DMS 273 (cell line): Measurements from ENCODE around the gene SEMA4D.
"Not testable (repeated sequence)": the region's sequence is repeated elsewhere in the genome, so short reads cannot be mapped to it uniquely, and the experiment has no call there.

Source experiments
- DNase-seq: peaks from one replicate; lab custom pipeline; 2025; ENCODE audit not compliant: unreplicated experiment; lab: John Stamatoyannopoulos, UW

Gene SEMA4D

DNA sequence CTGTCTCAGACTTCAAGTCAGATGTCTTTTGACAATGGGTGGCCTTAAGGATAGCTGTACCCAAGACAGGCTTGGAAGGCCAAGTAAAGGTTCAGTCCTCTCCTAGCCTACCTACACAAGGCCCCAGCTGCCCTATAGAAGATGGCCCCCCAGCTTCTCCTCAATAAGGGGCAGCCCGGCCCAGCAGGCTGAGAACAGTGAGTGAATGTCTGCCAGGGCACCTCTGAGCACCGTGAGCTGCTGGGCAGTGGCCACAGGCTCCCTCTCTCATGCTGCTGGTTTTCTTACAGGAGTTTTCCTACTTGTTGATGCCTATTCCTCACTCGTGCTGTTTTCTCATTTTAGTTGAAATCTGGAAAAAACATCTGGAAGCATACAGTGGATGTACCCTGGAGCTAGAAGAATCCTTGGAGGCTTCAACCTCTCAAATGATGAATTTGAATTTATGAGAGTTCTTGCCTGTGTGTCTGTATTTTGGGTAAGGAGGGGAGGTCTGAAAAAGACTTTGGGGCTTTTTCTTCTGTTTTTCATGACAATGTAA lies 139.5 kb downstream of the SEMA4D start:
- DNase-seq = no peak

DNA sequence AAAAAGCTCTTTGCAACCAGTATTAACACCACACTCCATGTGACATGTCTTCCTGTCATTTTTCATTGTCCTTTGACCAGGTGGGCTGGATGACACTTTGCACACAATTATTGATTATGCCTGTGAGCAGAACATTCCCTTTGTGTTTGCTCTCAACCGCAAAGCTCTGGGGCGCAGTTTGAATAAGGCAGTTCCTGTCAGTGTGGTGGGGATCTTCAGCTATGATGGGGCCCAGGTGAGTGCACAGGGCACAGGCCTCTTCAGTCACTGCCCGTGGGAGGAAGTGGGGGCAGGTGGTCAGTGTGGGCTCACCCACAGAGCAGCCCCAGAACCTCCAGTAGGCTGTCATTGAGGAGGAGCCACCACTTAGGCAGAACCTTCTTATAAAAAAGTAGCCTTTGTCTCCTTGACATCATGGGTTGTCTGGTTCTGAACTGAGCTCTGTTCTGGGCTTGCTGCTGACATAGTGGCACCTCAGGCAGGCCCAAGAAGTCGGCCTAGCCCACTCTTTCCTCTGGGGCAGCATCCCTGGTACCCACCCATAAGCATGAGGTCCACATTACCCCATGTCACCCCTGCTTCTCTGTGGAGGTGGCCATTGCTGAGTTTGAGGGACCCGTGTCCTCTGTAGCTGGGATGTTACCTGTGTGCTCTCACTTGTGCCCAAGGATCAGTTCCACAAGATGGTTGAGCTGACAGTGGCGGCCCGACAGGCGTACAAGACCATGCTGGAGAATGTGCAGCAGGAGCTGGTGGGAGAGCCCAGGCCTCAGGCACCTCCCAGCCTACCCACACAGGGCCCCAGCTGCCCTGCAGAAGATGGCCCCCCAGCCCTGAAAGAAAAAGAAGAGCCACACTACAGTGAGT lies 140.3 kb downstream of the SEMA4D start:
- no peak for DNase-seq

DNA sequence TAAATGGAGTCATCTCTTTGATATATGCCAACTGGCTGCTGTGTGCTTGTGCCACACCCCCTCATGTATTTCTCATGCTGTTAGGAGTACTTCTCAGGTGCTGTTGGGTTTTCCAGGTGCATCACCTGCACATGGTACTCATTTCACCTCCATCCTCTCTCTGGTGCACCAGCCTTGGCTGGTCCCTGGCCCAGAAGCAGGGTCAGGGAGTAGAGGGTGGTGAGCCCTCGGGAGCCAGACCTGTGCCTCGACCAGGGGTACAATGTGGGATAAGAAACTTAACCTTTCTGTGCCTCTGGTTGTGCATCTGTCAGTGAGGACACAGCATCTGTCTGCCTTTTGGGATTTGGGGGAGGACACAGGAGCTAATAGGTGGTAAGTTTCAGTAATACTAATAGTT lies 141.1 kb downstream of the SEMA4D start:
- DNase-seq = no peak

DNA sequence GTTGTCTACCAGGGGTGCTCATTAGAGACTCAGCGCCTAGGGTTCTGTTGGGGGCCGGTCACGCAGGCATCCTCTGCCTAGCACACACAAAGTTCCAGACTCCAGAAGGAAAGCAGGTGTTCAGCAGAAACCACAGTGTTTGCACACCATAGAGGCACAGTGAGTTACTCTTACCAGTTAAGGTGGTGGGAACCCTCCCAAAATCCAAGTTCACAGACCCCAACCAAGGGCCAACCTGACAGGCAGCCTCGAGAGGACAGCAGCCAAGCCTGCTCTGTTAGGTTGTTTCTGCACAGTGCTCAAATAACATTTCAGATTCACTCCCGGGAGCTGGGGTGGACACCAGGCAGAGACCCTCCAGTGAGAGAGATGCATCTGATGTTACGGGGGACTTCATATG lies 143.4 kb downstream of the SEMA4D start:
- no peak for DNase-seq

DNA sequence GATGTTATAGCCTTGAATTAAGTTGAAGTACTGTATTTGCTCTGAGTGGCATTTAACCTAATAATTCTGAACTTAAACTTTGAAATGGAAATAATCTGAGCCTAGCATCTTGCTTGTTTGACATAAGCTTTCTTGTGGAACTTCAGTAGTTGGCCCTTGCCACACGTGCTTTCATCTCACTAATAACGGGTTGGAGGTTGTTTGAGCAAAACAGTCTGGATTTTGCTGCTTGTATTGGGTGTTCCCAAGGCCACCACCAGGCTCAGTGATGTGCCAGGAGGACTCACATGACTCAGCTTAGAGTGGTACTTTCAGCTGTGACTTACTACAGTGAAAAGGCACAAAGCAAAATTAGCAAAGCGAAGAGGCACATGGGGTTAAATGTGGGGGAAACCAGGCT lies 143.9 kb downstream of the SEMA4D start:
- no peak for DNase-seq

DNA sequence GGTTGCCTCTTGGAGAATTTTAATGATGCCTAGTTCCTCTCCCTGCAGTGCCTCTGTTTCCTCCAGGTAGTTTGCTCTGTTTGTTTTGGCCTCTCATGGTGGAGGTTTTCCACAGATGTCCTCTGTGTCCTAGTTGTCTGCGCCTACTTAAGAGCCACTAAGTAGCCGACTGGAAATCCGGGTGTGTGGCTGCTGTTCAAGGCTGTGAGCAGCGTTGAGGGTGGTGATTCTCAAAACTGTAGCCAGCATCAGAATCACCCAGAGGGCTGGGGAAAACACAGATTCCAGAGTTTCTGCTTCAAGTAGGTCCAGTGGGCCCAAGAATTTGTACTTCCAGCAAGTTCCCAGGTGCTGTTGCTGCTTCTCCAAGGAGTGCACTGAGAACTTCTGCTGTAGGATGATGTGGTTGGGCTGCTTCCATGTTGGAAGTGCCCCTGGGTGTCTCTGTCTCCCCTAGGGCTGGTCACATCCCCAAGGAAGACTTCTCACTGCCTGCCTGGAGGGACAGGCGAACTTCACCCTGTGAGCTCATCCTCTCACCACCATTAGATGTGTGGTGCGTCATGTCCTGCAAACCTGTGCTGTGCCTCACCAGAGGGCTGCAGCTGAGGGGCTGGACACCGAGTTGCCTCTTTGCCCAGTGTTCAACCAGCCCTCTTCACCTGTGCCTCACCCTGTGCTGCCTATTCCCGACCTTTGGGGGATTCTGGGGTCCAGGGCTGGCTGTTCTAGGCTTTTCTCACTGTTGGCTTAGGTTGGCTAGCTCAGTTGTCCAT lies 144.9 kb downstream of the SEMA4D start:
- no peak for DNase-seq

DNA sequence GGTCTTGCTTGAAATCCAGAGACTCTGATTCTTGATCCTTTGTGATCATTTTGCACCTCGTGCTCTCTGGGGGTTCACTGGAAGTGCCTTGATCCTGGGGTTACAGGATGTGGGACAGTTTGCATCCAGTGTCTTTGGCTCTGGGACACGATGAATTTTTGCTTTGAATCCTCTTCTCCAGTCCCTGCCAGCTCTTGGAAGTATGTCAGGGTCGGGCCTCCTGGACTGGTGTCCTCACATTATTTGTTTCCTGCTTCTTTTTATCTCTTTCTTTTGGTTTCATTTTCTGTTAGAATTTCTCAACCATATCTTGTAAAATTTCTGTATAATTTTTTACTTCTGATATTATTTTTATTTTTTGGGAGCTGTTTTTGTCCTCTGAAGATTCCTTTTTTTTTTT lies 145.5 kb downstream of the SEMA4D start:
- no peak for DNase-seq

DNA sequence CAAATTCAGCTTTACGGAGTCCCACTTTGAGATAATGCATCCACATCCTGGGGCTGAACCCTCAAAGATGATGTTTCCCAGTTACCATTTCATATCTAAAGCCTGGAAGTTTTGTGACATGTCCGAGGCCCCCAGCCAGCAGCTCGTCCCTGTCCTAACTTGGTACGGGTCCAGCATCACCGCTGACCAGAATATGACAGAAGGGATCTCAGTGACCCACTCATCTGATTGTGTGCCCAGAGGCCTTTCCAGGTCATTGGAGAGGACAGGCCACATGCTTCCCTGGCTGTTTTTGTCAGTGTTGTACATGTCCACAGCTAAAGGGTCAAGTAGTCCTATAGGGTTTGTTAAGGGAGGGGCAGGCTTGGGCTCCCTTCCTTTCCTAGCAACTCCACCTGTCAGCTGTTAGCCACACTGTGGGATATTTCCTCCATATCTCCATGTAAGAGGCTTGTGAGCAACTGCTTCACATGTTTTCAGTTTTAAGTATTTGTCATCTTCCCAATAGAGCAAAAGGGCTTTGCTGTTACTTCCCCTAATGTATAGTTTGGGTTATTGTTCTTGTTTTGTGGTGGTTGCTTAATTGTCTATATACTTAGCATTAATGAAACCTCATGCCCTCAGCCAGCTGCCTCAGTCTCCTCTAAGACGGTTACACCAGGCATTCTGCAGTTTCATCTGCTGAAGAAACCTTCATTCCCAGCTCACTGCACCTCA lies 146.2 kb downstream of the SEMA4D start:
- DNase-seq = no peak

DNA sequence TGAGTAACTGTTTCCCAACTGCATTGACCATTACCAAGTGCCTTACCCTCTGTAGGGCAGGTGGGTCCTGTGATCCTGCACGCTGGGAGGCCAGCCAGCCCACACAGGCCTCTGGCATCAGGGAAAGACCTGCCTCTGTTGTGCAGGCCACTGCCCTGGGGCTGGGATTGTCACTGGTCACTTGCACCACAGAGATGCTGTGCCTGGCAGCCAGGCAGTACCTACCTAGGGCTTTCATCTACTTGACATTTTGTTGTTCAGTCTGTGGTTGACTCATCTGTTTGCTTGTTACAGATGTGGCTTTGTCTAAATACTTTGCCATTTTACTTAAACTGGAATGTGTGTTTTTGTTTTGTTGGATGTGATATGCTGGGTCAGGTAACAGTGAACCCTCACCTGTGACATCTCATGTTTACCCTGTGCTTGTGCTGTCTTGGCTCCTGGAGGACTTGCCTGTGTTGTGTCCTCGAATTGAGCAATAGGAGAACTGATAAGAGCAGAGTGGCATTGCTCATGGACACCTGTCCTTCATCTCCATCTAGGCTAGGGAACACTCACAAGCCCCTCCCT lies 146.8 kb downstream of the SEMA4D start:
- no peak for DNase-seq

DNA sequence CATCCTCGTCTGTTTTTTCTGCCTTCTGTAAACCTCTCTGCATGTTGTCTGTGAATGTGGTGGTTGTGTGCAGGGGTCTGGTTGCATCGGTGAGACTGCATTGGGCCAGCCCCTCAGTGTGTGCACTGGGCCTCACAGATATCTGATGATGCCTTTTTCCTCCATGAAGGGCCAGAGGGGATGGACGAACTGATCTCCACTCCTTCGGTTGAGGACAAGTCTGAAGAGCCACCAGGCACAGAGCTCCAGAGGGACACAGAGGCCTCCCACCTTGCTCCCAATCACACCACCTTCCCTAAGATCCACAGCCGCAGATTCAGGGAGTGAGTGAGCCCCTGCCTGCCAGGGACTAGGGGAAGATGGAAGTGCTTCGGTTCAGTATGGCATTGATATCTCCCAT lies 148.3 kb downstream of the SEMA4D start:
- no peak for DNase-seq

DNA sequence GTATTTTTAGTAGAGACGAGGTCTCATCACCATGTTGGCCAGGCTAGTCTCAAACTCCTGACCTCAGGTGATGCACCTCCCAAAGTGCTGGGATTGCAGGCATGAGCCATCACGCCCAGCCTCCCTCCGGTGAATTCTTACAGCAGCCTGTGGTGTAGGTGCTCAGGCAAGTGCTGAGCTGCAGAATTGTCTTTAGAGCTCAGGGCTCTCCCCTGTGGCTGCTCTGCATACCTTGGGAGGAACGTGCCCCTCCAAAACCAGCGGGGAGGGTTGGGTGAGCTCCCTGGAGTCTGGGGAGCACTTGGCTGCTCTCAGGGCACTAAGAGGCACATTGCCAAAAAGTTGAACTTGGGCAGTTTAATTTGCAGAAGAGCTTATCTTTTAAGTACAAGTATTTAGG lies 150.3 kb downstream of the SEMA4D start:
- DNase-seq = no peak

DNA sequence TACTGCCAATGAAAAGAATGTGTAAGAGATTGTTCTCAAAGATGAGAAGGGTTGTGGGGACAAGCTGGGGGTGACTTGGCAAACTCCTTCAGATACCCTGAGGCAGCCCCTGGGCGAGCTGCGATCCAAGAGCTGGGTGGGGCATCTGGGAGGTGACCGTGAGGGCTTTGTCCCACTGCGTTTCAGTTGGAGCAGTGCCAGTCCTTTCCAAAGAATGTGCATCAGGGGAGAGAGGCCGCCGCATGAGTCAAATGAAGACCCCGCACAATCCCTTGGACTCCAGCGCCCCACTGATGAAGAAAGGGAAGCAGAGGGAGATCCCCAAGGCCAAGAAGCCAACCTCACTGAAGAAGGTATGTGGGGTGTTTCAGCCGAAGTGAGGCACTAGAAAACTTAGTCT lies 151.2 kb downstream of the SEMA4D start:
- no peak for DNase-seq

DNA sequence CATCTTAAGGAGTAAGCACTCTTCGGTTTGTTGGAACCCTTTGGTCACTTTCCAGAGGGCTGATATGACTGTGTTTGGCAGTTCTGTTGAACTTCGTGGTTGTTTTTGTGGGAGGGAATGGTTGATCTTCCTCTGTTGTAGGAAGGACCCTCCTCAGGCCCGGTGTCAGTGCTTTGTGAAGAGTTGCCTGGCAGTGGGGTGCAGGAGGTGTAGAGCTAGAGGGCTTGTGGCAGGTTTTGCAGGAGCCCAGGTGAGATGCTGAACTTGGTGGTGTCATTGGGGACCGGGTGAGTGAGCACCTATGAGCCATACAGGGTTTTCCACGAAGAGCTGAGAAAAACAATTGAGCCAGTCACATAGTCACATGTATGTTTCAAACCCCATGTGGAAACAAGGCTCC lies 152.4 kb downstream of the SEMA4D start:
- DNase-seq = no peak

DNA sequence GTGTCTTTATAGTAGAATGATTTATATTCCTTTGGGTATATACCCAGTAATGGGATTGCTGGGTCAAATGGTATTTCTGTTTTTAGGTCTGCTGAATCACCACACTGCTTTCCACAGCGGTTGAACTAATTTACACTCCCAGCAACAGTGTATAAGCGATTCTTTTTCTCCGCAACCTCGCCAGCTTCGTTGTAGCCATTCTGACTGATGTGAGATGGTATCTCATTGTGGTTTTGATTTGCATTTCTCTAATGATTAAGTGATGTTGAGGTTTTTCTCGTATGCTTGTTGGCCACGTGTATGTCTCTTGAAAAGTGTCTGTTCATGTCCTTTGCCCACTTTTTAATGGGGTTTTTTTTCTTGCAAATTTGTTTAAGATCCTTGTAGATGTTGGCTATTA lies 154.1 kb downstream of the SEMA4D start:
- DNase-seq = not testable (repeated sequence)

DNA sequence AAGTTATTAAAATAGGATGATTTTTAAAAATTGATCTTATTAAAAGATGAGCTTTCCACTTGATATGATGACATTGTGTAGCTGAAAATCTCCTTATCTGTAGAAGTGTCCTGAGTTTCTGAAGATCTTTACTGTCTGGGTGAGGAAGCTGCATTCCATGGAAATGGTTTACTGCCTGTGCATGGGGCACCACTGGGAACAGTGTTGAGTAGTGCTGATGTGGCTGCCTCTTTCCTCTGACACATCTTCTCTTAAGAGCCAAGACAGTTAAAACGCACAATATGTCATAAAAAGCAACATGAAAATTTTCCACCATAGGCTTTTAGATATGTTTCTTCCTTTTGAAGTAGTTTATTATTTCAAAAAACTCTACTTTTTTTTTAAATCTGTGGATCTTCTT lies 155.0 kb downstream of the SEMA4D start:
- no peak for DNase-seq

DNA sequence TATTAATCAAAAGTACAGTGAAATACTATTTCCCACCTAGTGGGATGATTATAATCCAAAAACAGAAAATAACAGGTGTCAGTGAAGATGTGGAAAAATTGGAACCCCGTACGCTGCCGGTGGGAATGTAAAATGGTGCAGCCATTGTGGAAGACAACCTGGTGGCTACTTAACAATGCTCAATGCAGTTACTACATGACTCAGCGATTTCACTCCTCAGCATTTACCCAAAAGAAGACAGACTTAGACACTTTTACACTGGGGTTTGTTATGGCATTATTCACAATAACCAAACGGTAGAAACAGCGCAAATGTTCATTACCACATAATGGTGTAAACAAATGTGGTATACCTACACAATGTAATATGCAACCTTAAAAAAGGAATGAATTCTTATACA lies 155.7 kb downstream of the SEMA4D start:
- no peak for DNase-seq

DNA sequence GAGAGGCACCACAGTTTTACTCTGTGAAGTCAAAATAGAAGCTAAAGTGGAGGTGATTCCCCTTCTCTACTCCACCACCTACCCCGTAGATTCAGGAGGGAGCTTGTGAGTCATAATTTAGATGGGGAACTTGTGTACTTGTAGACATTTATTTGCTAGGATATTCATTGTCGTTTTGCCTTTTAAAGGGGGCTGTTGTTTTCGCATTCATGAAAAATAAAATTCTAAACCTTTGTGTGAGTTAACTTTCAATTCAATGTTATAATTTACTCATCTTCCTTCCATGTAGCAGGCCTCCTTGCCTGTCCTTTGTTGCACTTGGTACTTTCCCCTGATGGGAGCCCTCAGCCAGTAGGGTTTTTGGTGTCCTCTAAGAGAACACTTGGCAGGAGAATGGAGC lies 157.6 kb downstream of the SEMA4D start:
- DNase-seq = no peak

DNA sequence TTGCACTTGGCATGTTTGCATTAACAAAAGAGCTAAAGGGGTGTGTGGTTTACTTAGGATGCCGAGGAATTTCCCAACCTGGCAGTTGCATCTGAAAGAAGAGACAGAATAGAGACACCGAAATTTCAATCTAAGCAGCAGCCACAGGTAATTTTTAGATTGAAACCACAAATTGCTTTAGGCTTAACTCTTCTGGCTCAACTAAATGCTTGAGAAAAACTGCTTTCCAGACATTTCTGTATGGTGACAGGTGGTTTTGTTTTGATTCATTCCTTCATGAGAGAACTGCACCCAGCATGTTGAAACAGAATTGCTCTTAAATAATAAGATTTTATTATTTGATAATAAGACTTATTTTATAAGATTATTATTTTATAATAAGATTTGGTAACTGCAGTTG lies 158.1 kb downstream of the SEMA4D start:
- no peak for DNase-seq

DNA sequence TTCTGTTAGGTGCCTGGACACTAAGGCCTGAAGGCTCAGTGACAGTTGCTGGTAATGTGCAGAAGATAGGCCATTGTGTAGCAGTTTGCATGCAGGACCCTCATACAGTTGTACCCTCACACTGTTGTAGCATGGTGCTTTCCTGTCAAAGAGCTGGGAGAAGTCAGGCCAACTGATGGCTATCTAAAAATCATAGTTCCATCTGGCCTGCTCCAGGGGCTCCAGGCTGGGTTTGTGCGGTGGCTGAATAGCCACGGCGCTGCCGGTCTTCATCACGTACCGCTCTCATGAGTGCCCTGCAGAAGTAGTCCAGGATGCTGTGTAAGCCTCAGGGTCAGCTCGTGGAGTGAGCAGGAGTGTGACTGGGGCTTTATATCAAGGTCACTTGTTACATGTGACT lies 167.4 kb downstream of the SEMA4D start:
- no peak for DNase-seq

DNA sequence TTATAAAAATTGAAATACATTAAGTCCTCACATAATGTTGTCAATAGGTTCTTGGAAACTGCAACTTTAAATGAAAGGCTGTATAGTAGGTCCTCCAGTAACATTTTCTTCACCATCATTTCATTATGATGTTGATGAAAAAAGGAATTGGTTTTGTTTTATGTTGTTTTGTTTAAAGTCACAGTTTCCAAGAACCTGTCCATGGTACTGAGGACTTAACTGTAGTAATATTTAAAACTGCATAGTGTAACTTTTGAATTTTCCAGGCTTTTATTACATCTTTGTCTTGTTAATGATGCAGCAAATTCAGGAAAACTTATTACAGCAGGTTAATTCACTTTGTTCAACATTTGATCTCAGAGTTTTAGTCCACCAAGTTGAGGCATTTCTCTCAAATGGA lies 168.0 kb downstream of the SEMA4D start:
- no peak for DNase-seq

DNA sequence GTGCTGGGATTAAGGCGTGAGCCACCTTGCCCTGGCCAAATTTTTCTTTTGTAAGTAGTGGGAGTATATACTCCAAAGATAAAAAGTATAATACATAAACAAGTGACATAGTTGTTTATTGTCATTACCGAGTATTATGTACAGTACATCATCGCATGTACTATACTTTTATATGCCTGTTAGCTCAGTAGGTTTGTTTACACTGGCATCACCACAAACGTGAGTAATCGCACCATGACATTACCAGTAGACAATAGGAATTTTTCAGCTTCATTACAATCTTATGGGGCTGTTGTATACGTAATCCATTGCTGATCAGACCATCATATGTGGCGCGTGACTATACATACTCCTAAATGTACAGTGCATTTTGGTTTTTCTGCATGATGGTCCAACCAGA lies 169.8 kb downstream of the SEMA4D start:
- DNase-seq = no peak
